GM12878 (cell line): Measurements from ENCODE around the gene TRAPPC3L. TPM values are rescaled to one million over a fixed set of nuclear protein-coding genes. Genes with fewer than 3 reads are reported as not detected.

Experiments used
- ATF7 ChIP-seq: fragments of 450-650 bp; IDR thresholded peaks from 2 replicates; pipeline ENCODE4 v1.6.1; 2016; ENCODE audit warnings: low read depth, mild to moderate bottlenecking
- HCFC1 ChIP-seq: fragments of 150-350 bp; IDR thresholded peaks from 2 replicates; pipeline ENCODE4 v1.6.1; 2014; ENCODE audit warnings: low read length
- REST ChIP-seq: IDR thresholded peaks from 2 replicates; pipeline ENCODE4 v1.6.1; 2012; ENCODE audit warnings: mild to moderate bottlenecking, low read depth, low read length
- RFX5 ChIP-seq: IDR thresholded peaks from 2 replicates; pipeline ENCODE4 v1.6.1; 2011; ENCODE audit warnings: low read depth, low read length, improper control_type of control experiment
- SUZ12 ChIP-seq: fragments of 200-600 bp; sonication (generic); IDR thresholded peaks from one replicate; pipeline ENCODE4 v1.6.1; 2018; ENCODE audit warnings: antibody characterized with exemption, mild to moderate bottlenecking; ENCODE audit not compliant: unreplicated experiment
- TAF1 ChIP-seq: IDR thresholded peaks from 2 replicates; pipeline ENCODE4 v1.6.1; 2011; ENCODE audit warnings: mild to moderate bottlenecking, low read depth, low read length, borderline replicate concordance
- ZNF687 ChIP-seq: fragments of 450-650 bp; IDR thresholded peaks from 2 replicates; pipeline ENCODE4 v1.6.1; 2017; ENCODE audit warnings: mild to moderate bottlenecking, moderate library complexity
- polyA plus RNA-seq, 11 experiments: library from polyadenylated mRNA; depleted of rRNA in 4 of 11; unstranded in 6 of 11; stranded (reverse) in 5 of 11; fragments of >200 nt; fragmentation: Nextera tagmentation in 4 of 11; fragmentation: Illumina TruSeq in 1 of 11; extraction: Ambion mirVana in 4 of 11; extraction: Trizol in 1 of 11; gene quantifications; 1 replicate in 1 of 11; 2 replicates in 10 of 11; pipeline versions ENCODE4 v1.2.1 to v1.2.3, GENCODE V29; 2011 to 2016; ENCODE audit warnings: inconsistent platforms in 2 of 11, missing spikeins in 2 of 11, low read depth in 1 of 11
- total RNA-seq, 4 experiments: library from RNA; depleted of rRNA in 3 of 4; stranded (reverse); fragments of >200 nt in 3 of 4; fragmentation: Illumina TruSeq in 1 of 4; extraction: Trizol in 1 of 4; gene quantifications; 2 replicates each; pipeline versions ENCODE4 v1.2.1 to v1.2.3, GENCODE V29; 2013 to 2021

The TRAPPC3L gene
- total and polyA plus RNA-seq, 10 of the 15 experiments (the other 5 are each of a cell fraction or from before 2014, with no cell fraction given): not detected

- TF ChIP-seq HCFC1: no peak
- no peak for TF ChIP-seq REST
- no peak for TF ChIP-seq ZNF687
- no peak for TF ChIP-seq SUZ12
- TF ChIP-seq RFX5: no peak
- no peak for TF ChIP-seq TAF1
- TF ChIP-seq ATF7: no peak
Measured at GRCh38 chr6:116482780-116483179, 62.7 kb downstream of the TRAPPC3L start (continued).
